Parathyroid adenoma (tissue), 2 donors: ENCODE measurements around the gene CHD9.
"Not testable (repeated sequence)": the region's sequence is repeated elsewhere in the genome, so short reads cannot be mapped to it uniquely, and the experiment has no call there.

Experiments
- H2AFZ ChIP-seq: fragments of 300-600 bp; sonication (generic); one replicate; pipeline ENCODE4 v1.7.0; 2017; ENCODE audit warnings: antibody characterized with exemption, mild to moderate bottlenecking
- H3K27ac ChIP-seq: fragments of 300-600 bp; sonication (generic); one replicate; pipeline ENCODE4 v1.7.0; 2017
- H3K27me3 ChIP-seq: fragments of 300-600 bp; sonication (generic); one replicate; pipeline ENCODE4 v1.7.0; 2017; ENCODE audit warnings: low read length; ENCODE audit not compliant: control insufficient read depth, insufficient read depth
- H3K36me3 ChIP-seq: fragments of 300-600 bp; sonication (generic); one replicate; pipeline ENCODE4 v1.7.0; 2017; ENCODE audit warnings: low read length; ENCODE audit not compliant: control insufficient read depth, insufficient read depth
- H3K4me1 ChIP-seq: fragments of 300-600 bp; sonication (generic); one replicate; pipeline ENCODE4 v1.7.0; 2017; ENCODE audit warnings: control low read depth
- H3K4me2 ChIP-seq: fragments of 300-600 bp; sonication (generic); one replicate; pipeline ENCODE4 v1.7.0; 2017; ENCODE audit warnings: low read length
- H3K4me3 ChIP-seq: fragments of 300-600 bp; sonication (generic); one replicate; pipeline ENCODE4 v1.7.0; 2017; ENCODE audit warnings: low read depth, low read length
- H3K79me2 ChIP-seq: fragments of 300-600 bp; sonication (generic); one replicate; pipeline ENCODE4 v1.7.0; 2017; ENCODE audit warnings: control low read depth
- H3K9ac ChIP-seq: fragments of 300-600 bp; sonication (generic); one replicate; pipeline ENCODE4 v1.7.0; 2017; ENCODE audit warnings: mild to moderate bottlenecking
- H3K9me3 ChIP-seq: fragments of 300-600 bp; sonication (generic); one replicate; pipeline ENCODE4 v1.7.0; 2017; ENCODE audit warnings: low read length; ENCODE audit not compliant: control insufficient read depth
- TF ChIP-seq, protein P1 (sequence below): fragments of 300-600 bp; sonication (generic); IDR thresholded peaks from one replicate; pipeline ENCODE4 v1.7.0; 2017; ENCODE audit warnings: antibody characterized with exemption, mild to moderate bottlenecking
- donor health status: primary hyperparathyroidism.

CHD9 gene

DNA sequence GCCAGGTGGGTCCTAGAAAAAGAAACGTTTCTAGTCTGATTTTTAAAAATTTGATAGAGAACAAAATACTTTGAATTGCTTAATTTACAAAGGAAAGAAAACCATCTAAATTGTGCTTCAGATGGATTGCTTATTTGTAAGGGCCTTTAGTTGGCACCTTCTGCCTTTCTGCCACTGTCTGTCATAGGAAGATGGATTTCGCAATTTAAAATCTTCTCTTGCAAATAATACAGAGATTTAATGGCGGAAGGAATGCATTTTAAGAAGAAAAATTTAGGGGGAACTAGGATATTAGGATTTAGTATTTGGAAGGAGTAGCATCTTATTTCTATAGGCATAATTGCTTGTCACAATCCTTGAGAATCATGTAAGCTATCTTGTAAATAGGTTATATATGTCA is 204.0 kb downstream of the CHD9 start:
- Histone ChIP-seq H3K9ac (no peak overlapping the region), H3K27me3 (no peaks in the 10 kb centered on the region), H3K4me1 (no peaks in the 10 kb centered on the region), H3K9me3 (no peaks in the 10 kb centered on the region), H3K4me2 (no peak overlapping the region), H3K79me2 (peaks cover 5% of the 10 kb centered on the region), H3K27ac (no peak overlapping the region), H3K36me3 (no peaks in the 10 kb centered on the region), H2AFZ (no peak overlapping the region), H3K4me3 (no peak overlapping the region)
- TF ChIP-seq, protein P1, sequence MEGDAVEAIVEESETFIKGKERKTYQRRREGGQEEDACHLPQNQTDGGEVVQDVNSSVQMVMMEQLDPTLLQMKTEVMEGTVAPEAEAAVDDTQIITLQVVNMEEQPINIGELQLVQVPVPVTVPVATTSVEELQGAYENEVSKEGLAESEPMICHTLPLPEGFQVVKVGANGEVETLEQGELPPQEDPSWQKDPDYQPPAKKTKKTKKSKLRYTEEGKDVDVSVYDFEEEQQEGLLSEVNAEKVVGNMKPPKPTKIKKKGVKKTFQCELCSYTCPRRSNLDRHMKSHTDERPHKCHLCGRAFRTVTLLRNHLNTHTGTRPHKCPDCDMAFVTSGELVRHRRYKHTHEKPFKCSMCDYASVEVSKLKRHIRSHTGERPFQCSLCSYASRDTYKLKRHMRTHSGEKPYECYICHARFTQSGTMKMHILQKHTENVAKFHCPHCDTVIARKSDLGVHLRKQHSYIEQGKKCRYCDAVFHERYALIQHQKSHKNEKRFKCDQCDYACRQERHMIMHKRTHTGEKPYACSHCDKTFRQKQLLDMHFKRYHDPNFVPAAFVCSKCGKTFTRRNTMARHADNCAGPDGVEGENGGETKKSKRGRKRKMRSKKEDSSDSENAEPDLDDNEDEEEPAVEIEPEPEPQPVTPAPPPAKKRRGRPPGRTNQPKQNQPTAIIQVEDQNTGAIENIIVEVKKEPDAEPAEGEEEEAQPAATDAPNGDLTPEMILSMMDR: no peak

DNA sequence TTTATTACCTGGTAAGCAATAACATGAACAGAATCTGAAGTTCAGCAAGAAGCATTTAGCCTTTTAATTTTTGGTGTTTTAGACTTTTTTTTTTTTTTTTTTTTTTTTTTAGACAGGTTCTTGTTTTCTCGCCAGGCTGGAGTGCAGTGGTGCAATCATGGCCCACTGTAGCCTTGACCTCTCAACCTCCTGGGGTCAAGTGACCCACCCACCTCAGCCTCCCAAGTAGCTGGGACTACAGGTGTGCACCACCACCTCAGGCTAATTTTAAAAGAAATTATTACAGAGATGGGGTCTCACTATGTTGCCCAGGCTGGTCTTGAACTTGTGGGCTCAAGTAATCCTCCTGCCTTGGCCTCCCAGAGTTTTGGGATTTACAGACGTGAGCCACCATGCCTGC is 206.5 kb downstream of the CHD9 start:
- H3K4me3 ChIP-seq: no peak overlapping the region
- H3K9ac ChIP-seq: no peak overlapping the region
- H3K27me3 ChIP-seq: no peaks in the 10 kb centered on the region
- no peaks in the 10 kb centered on the region for H3K4me1 ChIP-seq
- TF ChIP-seq, protein P1: no peak
- no peak overlapping the region for H3K27ac ChIP-seq
- H3K36me3 ChIP-seq: no peaks in the 10 kb centered on the region
- peaks cover 5% of the 10 kb centered on the region for H3K79me2 ChIP-seq
- no peaks in the 10 kb centered on the region for H3K9me3 ChIP-seq
- no peak overlapping the region for H3K4me2 ChIP-seq
- H2AFZ ChIP-seq: no peak overlapping the region

DNA sequence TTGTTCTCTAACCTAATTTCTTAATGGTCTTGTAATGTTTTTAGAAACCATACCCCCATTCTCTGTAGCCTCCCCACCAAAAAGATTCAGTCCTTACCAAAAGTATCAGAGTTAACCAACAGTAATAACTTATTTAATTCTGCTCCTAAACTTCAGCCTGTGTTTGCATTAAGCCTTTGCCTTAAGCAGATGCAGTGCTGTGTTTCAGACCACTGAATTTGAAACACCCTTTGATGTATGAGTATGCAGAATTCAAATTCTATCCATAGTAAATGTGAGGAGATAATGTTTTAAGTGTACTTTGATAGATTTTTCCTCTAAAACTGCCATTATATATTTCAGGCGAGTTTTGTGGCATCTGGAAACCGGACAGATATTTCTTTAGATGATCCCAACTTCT is 207.9 kb downstream of the CHD9 start:
- Histone ChIP-seq H3K36me3 (no peaks in the 10 kb centered on the region), H3K4me3 (no peak overlapping the region), H3K27me3 (no peaks in the 10 kb centered on the region), H3K9ac (no peak overlapping the region), H3K79me2 (peaks cover 5% of the 10 kb centered on the region), H2AFZ (no peak overlapping the region), H3K4me2 (no peak overlapping the region), H3K9me3 (no peaks in the 10 kb centered on the region), H3K4me1 (no peaks in the 10 kb centered on the region), H3K27ac (no peak overlapping the region)
- TF ChIP-seq, protein P1: no peak

DNA sequence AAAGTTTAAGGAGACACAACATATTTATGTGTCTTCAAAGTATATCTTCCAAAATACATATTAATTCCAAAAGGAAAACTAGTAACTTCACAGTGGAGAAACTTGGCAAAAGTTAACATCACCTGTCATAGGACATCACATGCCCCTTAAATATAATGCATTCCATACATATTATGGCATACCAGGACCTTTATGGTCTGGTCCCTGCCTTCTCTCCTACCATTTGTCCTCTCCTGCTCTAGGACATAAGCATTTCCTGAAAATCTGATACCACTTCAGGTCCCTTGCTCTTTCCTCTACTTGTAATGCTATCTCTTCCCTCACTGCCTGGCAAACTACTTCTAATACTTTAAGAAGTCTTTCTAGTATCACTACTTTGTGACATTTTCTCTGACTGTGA is 211.4 kb downstream of the CHD9 start:
- no peaks in the 10 kb centered on the region for H3K4me1 ChIP-seq
- H2AFZ ChIP-seq: no peak overlapping the region
- no peak overlapping the region for H3K4me3 ChIP-seq
- H3K36me3 ChIP-seq: no peaks in the 10 kb centered on the region
- H3K27me3 ChIP-seq: no peaks in the 10 kb centered on the region
- no peak overlapping the region for H3K9ac ChIP-seq
- H3K27ac ChIP-seq: no peak overlapping the region
- H3K9me3 ChIP-seq: no peaks in the 10 kb centered on the region
- TF ChIP-seq, protein P1: no peak
- H3K79me2 ChIP-seq: peaks cover 3% of the 10 kb centered on the region
- no peak overlapping the region for H3K4me2 ChIP-seq

DNA sequence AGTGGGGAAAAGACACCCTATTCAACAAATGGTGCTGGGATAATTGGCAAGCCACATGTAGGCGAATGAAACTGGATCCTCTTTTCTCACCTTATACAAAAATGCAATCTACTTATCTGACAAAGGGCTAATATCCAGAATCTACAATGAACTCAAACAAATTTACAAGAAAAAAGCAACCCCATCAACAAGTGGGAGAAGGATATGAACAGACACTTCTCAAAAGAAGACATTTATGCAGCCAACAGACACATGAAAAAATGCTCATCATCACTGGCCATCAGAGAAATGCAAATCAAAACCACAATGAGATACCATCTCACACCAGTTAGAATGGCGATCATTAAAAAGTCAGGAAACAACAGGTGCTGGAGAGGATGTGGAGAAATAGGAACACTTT is 223.7 kb downstream of the CHD9 start:
- not testable (repeated sequence) for H3K4me3 ChIP-seq, H3K27ac ChIP-seq, H3K79me2 ChIP-seq, H3K9ac ChIP-seq, H3K9me3 ChIP-seq, H3K36me3 ChIP-seq, H3K4me2 ChIP-seq, H2AFZ ChIP-seq, H3K27me3 ChIP-seq, H3K4me1 ChIP-seq
